Measurements from ENCODE around the gene FANCC.

- TF ChIP-seq CTCF (IDR thresholded peaks at IDR 0.05; ENCODE audit: control extremely low read depth in 1 of 3, insufficient read depth in 1 of 3, low read depth in 1 of 3, low read length in 3 of 3) = no peak
- no peak for TF ChIP-seq RNF2 (IDR thresholded peaks at IDR 0.05; ENCODE audit: borderline replicate concordance, low read depth, low read length, missing control alignments, poor library complexity, severe bottlenecking)
- no peak for TF ChIP-seq POLR2A (IDR thresholded peaks at IDR 0.05; ENCODE audit: control extremely low read depth in 1 of 2, low read depth in 2 of 2, low read length in 2 of 2)
- TF ChIP-seq MAX (IDR thresholded peaks at IDR 0.05) = no peak
- no peak for TF ChIP-seq EZH2 (IDR thresholded peaks at IDR 0.05; ENCODE audit: low read depth, low read length, severe bottlenecking)
- TF ChIP-seq TAF1 (IDR thresholded peaks at IDR 0.05; ENCODE audit: low read depth, low read length) = no peak
- no peak for TF ChIP-seq USF2 (IDR thresholded peaks at IDR 0.05; ENCODE audit: low read length)
- TF ChIP-seq POLR2AphosphoS5 (IDR thresholded peaks at IDR 0.05; ENCODE audit: low read depth, low read length) = no peak
- no peak for TF ChIP-seq RFX5 (IDR thresholded peaks at IDR 0.05; ENCODE audit: borderline replicate concordance, low read depth, low read length)
- no peak for TF ChIP-seq TEAD4 (IDR thresholded peaks at IDR 0.05; ENCODE audit: low read depth, low read length)
- TF ChIP-seq GTF2F1 (IDR thresholded peaks at IDR 0.05; ENCODE audit: borderline replicate concordance, low read depth, low read length) = no peak
- TF ChIP-seq SP2 (IDR thresholded peaks at IDR 0.05; ENCODE audit: low read length) = no peak
Observed at GRCh38 chr9:95098391-95098921, 219.1 kb downstream of the FANCC start.
